ENCODE measurements around the gene EDC4.

GRCh38 chr16:67855789-67856188, 17.1 kb upstream of the EDC4 start:
- TF ChIP-seq USF2 (IDR thresholded peaks at IDR 0.05; ENCODE audit: low read depth, low read length) (no peak), USF2 (CRISPR knock-in tag; IDR thresholded peaks at IDR 0.05; ENCODE audit: borderline replicate concordance) (no peak), SMARCE1 (IDR thresholded peaks at IDR 0.05; ENCODE audit: borderline replicate concordance) (no peak)
